ENCODE data around the gene CCDC85A.

DNA sequence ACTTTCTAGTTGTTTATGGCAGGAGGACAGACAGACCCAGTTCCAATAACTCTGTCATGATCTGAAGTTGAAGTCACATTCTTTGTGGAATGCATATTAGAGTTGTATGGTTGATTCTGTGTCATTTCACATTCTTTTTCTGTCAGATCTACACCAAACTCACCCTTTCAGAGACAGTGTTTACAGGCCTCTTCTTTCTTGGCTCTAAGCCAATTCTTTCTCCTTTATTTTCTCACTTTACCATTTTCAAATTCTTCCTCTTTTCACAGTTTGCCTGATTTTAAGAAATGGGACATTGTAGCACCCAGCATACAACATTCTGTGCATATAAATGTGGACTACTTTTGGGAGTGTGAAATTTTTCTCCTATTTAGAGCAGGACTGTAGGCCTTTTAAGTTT, 103.7 kb downstream of the CCDC85A start:
- TF ChIP-seq CTCF (IDR thresholded peaks at IDR 0.05; ENCODE audit: low read length), result no peak
- no peak for TF ChIP-seq EZH2phosphoT487 (IDR thresholded peaks at IDR 0.05; ENCODE audit: low read length)

Data from MM.1S (cell line).